CD4-positive, alpha-beta T cell treated with Interleukin-17A for 1 hour (primary cell): ENCODE measurements around the gene WDR7.
"Not testable (repeated sequence)": the region's sequence is repeated elsewhere in the genome, so short reads cannot be mapped to it uniquely, and the experiment has no call there.

Experiments used
- DNase-seq: peaks from one replicate; pipeline ENCODE4 v3.0.0-alpha.2; 2020

WDR7 gene

GRCh38 chr18:56650944-56651770 lies at the start of gene WDR7:
TSS of gene WDR7 (plus strand) at chr18:56651359. CDS start at chr18:56672516, 21,157 bp downstream.
- DNase-seq: peak; percentile 97

GRCh38 chr18:56606618-56607017 lies 44.5 kb upstream of the WDR7 start:
- no peak for DNase-seq

GRCh38 chr18:56615738-56616520 lies 35.2 kb upstream of the WDR7 start:
- no peak for DNase-seq

- DNase-seq: no peak
Measured at GRCh38 chr18:56627991-56628390, 23.2 kb upstream of the WDR7 start.

- DNase-seq: no peak
Measured at GRCh38 chr18:56632070-56633022, 18.8 kb upstream of the WDR7 start.

- DNase-seq: no peak
Measured at GRCh38 chr18:56635007-56635406, 16.2 kb upstream of the WDR7 start.

- DNase-seq: no peak
Measured at GRCh38 chr18:56637176-56637575, 14.0 kb upstream of the WDR7 start.

GRCh38 chr18:56637711-56638231 lies 13.4 kb upstream of the WDR7 start:
- peak; percentile 34 for DNase-seq

GRCh38 chr18:56638232-56639103 lies 12.7 kb upstream of the WDR7 start, which contains the start of gene TXNL1:
TSS of gene TXNL1 (minus strand) at chr18:56638592. CDS start at chr18:56638440, 152 bp downstream.
- DNase-seq: peak; percentile 99

GRCh38 chr18:56639104-56639381 lies 12.1 kb upstream of the WDR7 start:
- DNase-seq: no peak

- DNase-seq: no peak
Measured at GRCh38 chr18:56639571-56639970, 11.6 kb upstream of the WDR7 start.

GRCh38 chr18:56641714-56642337 lies 9.3 kb upstream of the WDR7 start:
- no peak for DNase-seq

- DNase-seq: no peak
Measured at GRCh38 chr18:56643381-56643780, 7.8 kb upstream of the WDR7 start.

GRCh38 chr18:56645415-56646016 lies 5.6 kb upstream of the WDR7 start:
- DNase-seq: peak; percentile 58

GRCh38 chr18:56647071-56647470 lies 4.1 kb upstream of the WDR7 start:
- peak; percentile 20 for DNase-seq

- DNase-seq: no peak
Measured at GRCh38 chr18:56647951-56648893, 2.9 kb upstream of the WDR7 start.

- no peak for DNase-seq
Measured at GRCh38 chr18:56649996-56650395, 1.2 kb upstream of the WDR7 start.

- DNase-seq: no peak
Measured at GRCh38 chr18:56651771-56652092, 573 bp downstream of the WDR7 start.

GRCh38 chr18:56652802-56653201 lies 1.6 kb downstream of the WDR7 start:
- peak; percentile 23 for DNase-seq

- not testable (repeated sequence) for DNase-seq
Measured at GRCh38 chr18:56654280-56654679, 3.1 kb downstream of the WDR7 start.
